NCI-H1048 (cell line): Measurements from ENCODE around the gene PLLP.

Experiments
- DNase-seq: peaks from one replicate; lab custom pipeline; 2025; lab: John Stamatoyannopoulos, UW

The PLLP gene

GRCh38 chr16:57225978-57226377 is 58.5 kb downstream of the PLLP start:
- DNase-seq, result no peak

GRCh38 chr16:57224651-57225335 is 59.7 kb downstream of the PLLP start:
- no peak for DNase-seq

GRCh38 chr16:57223057-57223456 is 61.4 kb downstream of the PLLP start:
- no peak for DNase-seq

GRCh38 chr16:57216968-57217367 is 67.5 kb downstream of the PLLP start:
- DNase-seq, result no peak

- no peak for DNase-seq
These were observed 71.0 kb downstream of the PLLP start for GRCh38 chr16:57213462-57213861.

GRCh38 chr16:57209780-57210179 is 74.7 kb downstream of the PLLP start:
- no peak for DNase-seq

- DNase-seq, result no peak
These were observed 75.5 kb downstream of the PLLP start for GRCh38 chr16:57208926-57209325.
